Tibial artery (tissue), 4 donors: Measurements from ENCODE around the gene ADARB1.
A peak's percentile ranks its signal among the peaks of the same experiment; 100 is the strongest.

Experiments
- DNase-seq, 2 donors: peaks; one replicate each; pipeline ENCODE4 v3.0.0-alpha.2; 2019
- H3K27ac ChIP-seq, 2 donors: fragments of 200-600 bp; sonication (generic) in 1 of 2; 1 replicate in 1 of 2; 2 replicates in 1 of 2; pipeline ENCODE4 v1.5.1; 2018 to 2019; ENCODE audit warnings: mild to moderate bottlenecking in 1 of 2
- H3K27me3 ChIP-seq, 2 donors: fragments of 200-600 bp; sonication (generic) in 1 of 2; one replicate each; pipeline versions ENCODE4 v1.5.1 to v1.6.0; 2016 to 2019
- H3K36me3 ChIP-seq, 3 donors: fragments of 200-600 bp; sonication (generic) in 2 of 3; one replicate each; pipeline ENCODE4 v1.5.1; 2016 to 2019; ENCODE audit warnings: mild to moderate bottlenecking in 2 of 3
- H3K4me1 ChIP-seq, 4 donors: fragments of 200-600 bp; sonication (generic) in 2 of 4; 1 replicate in 3 of 4; 2 replicates in 1 of 4; pipeline ENCODE4 v1.5.1; 2016 to 2019
- H3K4me3 ChIP-seq, 2 donors: fragments of 200-600 bp; sonication (generic) in 1 of 2; 1 replicate in 1 of 2; 2 replicates in 1 of 2; pipeline ENCODE4 v1.5.1; 2018 to 2019; ENCODE audit warnings: mild to moderate bottlenecking in 2 of 2
- H3K9me3 ChIP-seq, 3 donors: fragments of 200-600 bp; sonication (generic) in 1 of 3; one replicate each; pipeline ENCODE4 v1.5.1; 2016 to 2019
- intact Hi-C: fragments of 100-400 bp; cut with DNase I; formaldehyde crosslinking; loops from one replicate; pipeline ENCODE4 v1.15.0; 2023; ENCODE audit warnings: low total_unique reads
- TF ChIP-seq, protein P1 (sequence below), 2 experiments: fragments of 200-600 bp in 1 of 2; fragments of 450-650 bp in 1 of 2; IDR thresholded peaks; one replicate each; pipeline ENCODE4 v1.5.1; 2017 to 2019; ENCODE audit warnings: antibody characterized with exemption in 2 of 2, mild to moderate bottlenecking in 1 of 2, moderate library complexity in 1 of 2

The ADARB1 gene

DNA sequence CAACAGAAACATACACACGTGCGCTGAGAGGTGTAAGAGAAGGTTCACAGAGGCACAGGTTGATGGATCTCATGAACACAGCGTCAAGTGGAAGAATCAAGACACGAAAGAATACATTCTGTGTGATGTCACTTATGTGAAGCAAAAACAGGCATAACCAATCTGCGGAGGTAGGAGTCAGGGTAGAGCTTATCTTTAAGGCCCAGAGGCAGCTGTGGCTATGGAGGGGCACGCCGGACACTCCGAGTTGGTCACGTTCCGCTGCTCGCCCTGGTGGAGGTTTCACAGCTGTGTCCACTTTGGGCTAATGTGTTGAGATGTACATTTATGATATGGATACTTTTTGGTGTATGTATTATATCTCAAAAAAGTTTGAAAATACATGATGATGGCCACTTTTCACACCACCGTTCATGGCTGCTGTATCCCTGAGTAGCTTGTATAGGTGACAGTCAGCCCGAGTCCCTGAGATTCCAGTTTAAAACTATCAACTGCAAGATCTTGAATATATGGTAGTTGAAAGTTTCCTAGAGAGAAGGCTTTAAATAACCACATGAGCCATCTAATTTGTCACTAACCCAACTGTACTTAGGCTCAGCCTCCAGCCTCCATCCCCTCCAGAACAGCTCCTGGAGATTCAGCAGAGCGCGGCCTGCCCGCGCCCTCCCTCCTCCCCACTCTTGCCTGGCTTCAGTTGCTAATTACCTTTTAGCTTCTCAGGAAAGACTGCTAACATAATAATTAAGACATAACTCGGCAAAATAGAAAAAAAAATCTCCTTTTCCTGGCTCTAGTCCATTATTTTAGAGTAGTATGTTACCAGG, 6.7 kb upstream of the ADARB1 start:
- Histone ChIP-seq H3K27me3 (no peaks in the 10 kb centered on the region), H3K4me3 (no peak overlapping the region), H3K36me3 (no peaks in the 10 kb centered on the region), H3K27ac (peak overlapping the region; percentile 15 to 36), H3K9me3 (no peaks in the 10 kb centered on the region), H3K4me1 (peaks cover 0 to 56% (median 21%) of the 10 kb centered on the region in 4 donors)
- TF ChIP-seq, protein P1, sequence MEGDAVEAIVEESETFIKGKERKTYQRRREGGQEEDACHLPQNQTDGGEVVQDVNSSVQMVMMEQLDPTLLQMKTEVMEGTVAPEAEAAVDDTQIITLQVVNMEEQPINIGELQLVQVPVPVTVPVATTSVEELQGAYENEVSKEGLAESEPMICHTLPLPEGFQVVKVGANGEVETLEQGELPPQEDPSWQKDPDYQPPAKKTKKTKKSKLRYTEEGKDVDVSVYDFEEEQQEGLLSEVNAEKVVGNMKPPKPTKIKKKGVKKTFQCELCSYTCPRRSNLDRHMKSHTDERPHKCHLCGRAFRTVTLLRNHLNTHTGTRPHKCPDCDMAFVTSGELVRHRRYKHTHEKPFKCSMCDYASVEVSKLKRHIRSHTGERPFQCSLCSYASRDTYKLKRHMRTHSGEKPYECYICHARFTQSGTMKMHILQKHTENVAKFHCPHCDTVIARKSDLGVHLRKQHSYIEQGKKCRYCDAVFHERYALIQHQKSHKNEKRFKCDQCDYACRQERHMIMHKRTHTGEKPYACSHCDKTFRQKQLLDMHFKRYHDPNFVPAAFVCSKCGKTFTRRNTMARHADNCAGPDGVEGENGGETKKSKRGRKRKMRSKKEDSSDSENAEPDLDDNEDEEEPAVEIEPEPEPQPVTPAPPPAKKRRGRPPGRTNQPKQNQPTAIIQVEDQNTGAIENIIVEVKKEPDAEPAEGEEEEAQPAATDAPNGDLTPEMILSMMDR (IDR thresholded peaks at IDR 0.05), result no peak
- intact Hi-C loops, result no loop called here
- DNase-seq, result no peak

DNA sequence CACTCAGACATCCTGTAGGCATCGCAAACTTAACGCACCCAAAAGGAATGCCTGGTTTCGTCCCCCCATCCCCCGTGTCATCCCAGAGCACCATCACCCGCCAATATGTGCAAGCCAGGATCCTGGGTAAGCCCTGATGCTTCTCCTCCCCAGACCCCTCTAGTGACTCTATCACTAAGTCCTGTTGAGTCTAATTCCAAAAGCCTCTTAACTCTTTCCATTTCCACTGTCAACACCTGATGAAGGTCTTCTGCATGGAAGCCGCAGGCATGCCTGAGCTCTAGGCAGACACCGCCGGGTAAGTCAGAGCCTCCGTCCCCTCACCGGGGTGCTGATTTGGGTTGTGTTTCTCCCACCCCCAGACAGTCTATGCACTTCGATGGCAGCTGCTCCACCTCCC, 5.3 kb upstream of the ADARB1 start:
- H3K4me1 ChIP-seq, result peaks cover 0 to 57% (median 26%) of the 10 kb centered on the region in 4 donors
- DNase-seq, result no peak
- intact Hi-C loops, result no loop called here

DNA sequence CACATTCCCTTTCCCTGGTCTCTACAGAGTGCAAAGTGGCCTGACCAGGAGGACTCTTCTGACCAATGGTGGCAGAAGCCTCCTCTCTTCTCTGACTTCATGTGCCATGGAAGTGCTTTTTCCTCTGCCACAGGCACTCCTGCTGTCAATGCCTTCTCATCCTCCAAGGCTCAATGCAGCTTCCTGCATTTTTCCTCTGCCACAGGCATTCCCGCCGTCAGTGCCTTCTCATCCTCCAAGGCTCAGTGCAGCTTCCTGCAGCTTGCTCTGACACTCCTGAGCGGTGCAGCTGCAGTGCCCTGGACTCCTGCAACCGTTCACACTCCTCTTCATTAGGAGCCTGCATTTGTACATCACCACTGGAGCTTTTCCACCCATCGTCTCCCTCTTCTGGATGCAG, 4.7 kb upstream of the ADARB1 start:
- intact Hi-C loops, result no loop called here
- DNase-seq, result no peak
- Histone ChIP-seq H3K9me3 (no peaks in the 10 kb centered on the region), H3K36me3 (peaks cover 0 to under 1% (median 0%) of the 10 kb centered on the region in 3 donors), H3K27me3 (no peaks in the 10 kb centered on the region), H3K27ac (no peak overlapping the region), H3K4me1 (peaks cover 0 to 51% (median 22%) of the 10 kb centered on the region in 4 donors), H3K4me3 (no peak overlapping the region)
- TF ChIP-seq, protein P1 (IDR thresholded peaks at IDR 0.05), result no peak

More for the DNA sequence above, 5.3 kb upstream of the ADARB1 start:
- Histone ChIP-seq H3K4me3 (no peak overlapping the region), H3K9me3 (no peaks in the 10 kb centered on the region), H3K27me3 (no peaks in the 10 kb centered on the region), H3K36me3 (no peaks in the 10 kb centered on the region), H3K27ac (peak overlapping the region in 1 of 2 donors; percentile 15)
- TF ChIP-seq, protein P1 (IDR thresholded peaks at IDR 0.05), result no peak

DNA sequence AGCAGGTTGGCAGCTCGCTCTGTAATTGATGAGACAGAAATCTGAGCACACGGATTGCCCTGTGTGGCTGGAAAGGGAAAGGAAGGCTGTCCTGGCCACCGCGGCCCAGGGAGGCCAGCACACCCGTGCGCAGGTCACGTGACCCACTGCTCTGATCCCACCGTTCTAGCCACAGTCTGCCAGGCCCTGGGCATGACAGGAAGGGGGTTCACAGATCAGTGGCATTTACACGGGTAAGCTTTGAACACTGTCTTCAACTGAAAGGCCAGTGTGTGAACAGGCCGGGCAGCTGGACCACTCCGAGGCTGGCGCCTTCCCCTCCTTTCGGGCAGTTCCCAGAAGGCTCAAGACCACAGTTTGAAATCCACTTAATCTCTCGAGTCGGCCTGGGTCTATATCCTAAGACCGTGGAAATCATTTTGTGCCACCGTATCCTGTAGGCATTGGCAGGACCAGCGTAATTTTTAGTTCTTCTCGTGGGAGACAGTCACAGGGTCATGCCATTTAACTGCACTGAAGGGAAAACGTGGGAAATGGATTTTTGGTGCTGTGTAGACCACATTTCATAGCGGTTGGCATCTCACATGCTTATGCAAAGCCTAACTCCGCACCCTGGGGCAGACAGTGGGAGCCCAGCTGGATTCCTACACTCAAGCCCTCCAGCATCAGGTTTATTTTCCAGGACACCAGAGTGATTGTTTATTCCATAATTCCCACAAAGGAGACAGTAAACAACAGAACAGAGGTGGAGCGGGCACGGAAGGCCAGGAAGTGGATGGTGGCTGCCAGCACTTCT, 3.1 kb upstream of the ADARB1 start:
- DNase-seq, result no peak
- peak overlapping the region; percentile 84 to 97 for H3K27ac ChIP-seq
- TF ChIP-seq, protein P1 (IDR thresholded peaks at IDR 0.05), result no peak
- no peak overlapping the region for H3K4me3 ChIP-seq
- no peaks in the 10 kb centered on the region for H3K27me3 ChIP-seq
- H3K36me3 ChIP-seq, result peaks cover 0 to 6% (median 0%) of the 10 kb centered on the region in 3 donors
- no peaks in the 10 kb centered on the region for H3K9me3 ChIP-seq
- H3K4me1 ChIP-seq, result peaks cover 0 to 43% (median 18%) of the 10 kb centered on the region in 4 donors
- intact Hi-C loops, result no loop called here

DNA sequence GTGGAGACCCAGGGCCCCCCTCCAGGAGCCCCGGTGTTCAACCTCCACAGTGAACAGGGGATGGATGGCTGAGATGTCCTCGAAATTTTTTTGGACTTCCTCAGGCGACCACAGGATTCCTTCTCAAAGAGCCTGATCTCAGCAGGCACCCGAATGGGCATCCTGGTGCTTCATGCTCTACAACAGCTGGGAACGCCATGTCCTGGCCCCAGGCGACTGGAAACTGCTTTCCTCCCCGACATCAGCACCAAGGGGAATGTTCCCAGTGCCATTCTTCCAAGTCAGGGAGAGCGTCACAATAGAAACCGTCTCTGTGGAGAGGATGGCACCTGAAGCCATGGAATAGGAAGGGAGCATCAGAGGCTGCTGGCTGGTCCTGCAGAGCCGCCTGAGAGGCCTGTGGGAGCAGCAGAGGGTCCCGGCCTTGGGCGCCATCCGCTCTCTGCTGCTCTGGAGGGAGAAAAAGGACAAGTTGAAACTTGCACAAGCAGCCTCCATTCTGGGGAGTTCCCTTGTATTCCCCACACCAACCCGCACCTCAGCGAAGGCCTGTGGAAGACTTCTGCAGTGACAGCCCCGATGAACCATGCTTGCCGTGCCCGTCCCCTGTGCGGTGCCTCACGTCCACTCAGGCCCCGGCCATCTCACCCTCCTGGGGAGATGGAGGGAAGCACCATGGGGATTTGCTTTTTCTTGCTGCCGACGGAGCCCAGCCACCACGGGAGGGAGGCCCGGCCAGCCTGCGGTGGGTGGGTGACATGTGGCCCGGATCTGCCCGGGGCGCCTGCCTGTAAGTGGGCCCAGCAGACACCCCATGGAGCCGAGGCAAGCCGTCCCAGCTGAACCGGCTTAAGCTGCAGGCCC, 2.3 kb upstream of the ADARB1 start:
- intact Hi-C loops, result no loop called here
- no peaks in the 10 kb centered on the region for H3K27me3 ChIP-seq
- H3K27ac ChIP-seq, result peak overlapping the region; percentile 84 to 97
- DNase-seq, result peak in 1 of 2 donors; percentile 64
- H3K4me3 ChIP-seq, result peak overlapping the region; percentile 67 to 97
- TF ChIP-seq, protein P1 (IDR thresholded peaks at IDR 0.05), result no peak
- peaks cover 0 to 50% (median 25%) of the 10 kb centered on the region in 4 donors for H3K4me1 ChIP-seq
- H3K9me3 ChIP-seq, result no peaks in the 10 kb centered on the region
- peaks cover 0 to 6% (median 0%) of the 10 kb centered on the region in 3 donors for H3K36me3 ChIP-seq
